ENCODE data around the gene RBFOX2.
"Not testable (repeated sequence)": the region's sequence is repeated elsewhere in the genome, so short reads cannot be mapped to it uniquely, and the experiment has no call there.

The RBFOX2 gene

GRCh38 chr22:35736166-35736565 lies 292.5 kb downstream of the RBFOX2 start:
- DNase-seq (ENCODE audit: low spot score): no peak

- DNase-seq (ENCODE audit: low spot score): no peak
These were observed 293.1 kb downstream of the RBFOX2 start for GRCh38 chr22:35735542-35735941.

GRCh38 chr22:35734517-35734827 lies 294.2 kb downstream of the RBFOX2 start:
- DNase-seq (ENCODE audit: low spot score): no peak

- DNase-seq (ENCODE audit: low spot score): no peak
These were observed 294.7 kb downstream of the RBFOX2 start for GRCh38 chr22:35733791-35734516.

GRCh38 chr22:35733036-35733435 lies 295.6 kb downstream of the RBFOX2 start:
- DNase-seq (ENCODE audit: low spot score): no peak

- DNase-seq (ENCODE audit: low spot score): no peak
These were observed 296.5 kb downstream of the RBFOX2 start for GRCh38 chr22:35732116-35732515.

- DNase-seq (ENCODE audit: low spot score): no peak
These were observed 297.3 kb downstream of the RBFOX2 start for GRCh38 chr22:35731321-35731720.

- no peak for DNase-seq (ENCODE audit: low spot score)
These were observed 299.3 kb downstream of the RBFOX2 start for GRCh38 chr22:35729309-35729698.

GRCh38 chr22:35728639-35729308 lies 299.9 kb downstream of the RBFOX2 start:
- DNase-seq (ENCODE audit: low spot score): peak; percentile 83

GRCh38 chr22:35727436-35727835 lies 301.2 kb downstream of the RBFOX2 start:
- no peak for DNase-seq (ENCODE audit: low spot score)

GRCh38 chr22:35726933-35727332 lies 301.7 kb downstream of the RBFOX2 start:
- no peak for DNase-seq (ENCODE audit: low spot score)

- no peak for DNase-seq (ENCODE audit: low spot score)
These were observed 302.2 kb downstream of the RBFOX2 start for GRCh38 chr22:35726398-35726797.

- DNase-seq (ENCODE audit: low spot score): no peak
These were observed 303.1 kb downstream of the RBFOX2 start for GRCh38 chr22:35725521-35725920.

GRCh38 chr22:35721960-35722359 lies 306.7 kb downstream of the RBFOX2 start:
- DNase-seq (ENCODE audit: low spot score): no peak

- DNase-seq (ENCODE audit: low spot score): no peak
These were observed 309.3 kb downstream of the RBFOX2 start for GRCh38 chr22:35719212-35719875.

- no peak for DNase-seq (ENCODE audit: low spot score)
These were observed 311.1 kb downstream of the RBFOX2 start, which contains the start of gene APOL5 for GRCh38 chr22:35717572-35717971. Gene APOL5, plus strand, starts transcription at chr22:35717872. Its CDS starts 0 bp downstream, at chr22:35717872.

GRCh38 chr22:35712672-35713071 lies 316.0 kb downstream of the RBFOX2 start:
- no peak for DNase-seq (ENCODE audit: low spot score)

- DNase-seq (ENCODE audit: low spot score): no peak
These were observed 317.3 kb downstream of the RBFOX2 start for GRCh38 chr22:35711336-35711735.

GRCh38 chr22:35708917-35709316 lies 319.7 kb downstream of the RBFOX2 start:
- DNase-seq (ENCODE audit: low spot score): no peak

- no peak for DNase-seq (ENCODE audit: low spot score)
These were observed 320.2 kb downstream of the RBFOX2 start for GRCh38 chr22:35708453-35708852.

GRCh38 chr22:35705141-35705540 lies 323.5 kb downstream of the RBFOX2 start:
- DNase-seq (ENCODE audit: low spot score): peak; percentile 39

- no peak for DNase-seq (ENCODE audit: low spot score)
These were observed 324.6 kb downstream of the RBFOX2 start for GRCh38 chr22:35703861-35704584.

- DNase-seq (ENCODE audit: low spot score): not testable (repeated sequence)
These were observed 328.8 kb downstream of the RBFOX2 start for GRCh38 chr22:35699852-35700251.
